Caco-2 (cell line): Measurements from ENCODE around the gene DENND2C. TPM values are rescaled to one million over a fixed set of nuclear protein-coding genes. Genes with fewer than 3 reads are reported as not detected.

Source experiments
- BruUV-seq: library from RNA; stranded (reverse); fragments of 400-500 nt; replicated peaks from 2 replicates; lab custom pipeline; 2021; lab: Mats Ljungman, UMichigan
- CTCF ChIA-PET: fragments of 300-600 bp; sonication (Branson Sonifier 250); formaldehyde crosslinking; loops from one replicate; lab custom pipeline; 2022; ENCODE audit warnings: antibody characterized with exemption; lab: Charles Lee
- POLR2A ChIA-PET: fragments of 300-600 bp; sonication (Branson Sonifier 250); formaldehyde crosslinking; loops from one replicate; lab custom pipeline; 2022; ENCODE audit warnings: antibody characterized with exemption; lab: Charles Lee
- DNase-seq, 2 experiments: peaks; one replicate each; pipeline versions ENCODE4 v3.0.0 to v3.0.0-alpha.2; 2020 to 2022
- H3K27me3 ChIP-seq: replicated peaks from 2 replicates; pipeline ENCODE4 v1.6.0; 2011; ENCODE audit warnings: low read length; ENCODE audit not compliant: control insufficient read depth, insufficient read depth
- H3K36me3 ChIP-seq: 2 replicates; pipeline ENCODE4 v1.5.1; 2011; ENCODE audit warnings: low read length; ENCODE audit not compliant: control insufficient read depth, insufficient read depth
- H3K4me1 ChIP-seq: fragments of 250-450 bp; sonication (Bioruptor Pico); 2 replicates; pipeline ENCODE4 v1.5.1; 2020; ENCODE audit warnings: mild to moderate bottlenecking
- H3K4me3 ChIP-seq: 2 replicates; pipeline ENCODE4 v1.5.1; 2011; ENCODE audit warnings: low read depth, mild to moderate bottlenecking, control low read depth, low read length
- H3K9me3 ChIP-seq: fragments of 250-450 bp; sonication (Bioruptor Pico); 2 replicates; pipeline ENCODE4 v1.5.1; 2020; ENCODE audit warnings: mild to moderate bottlenecking, moderate library complexity
- H3K27ac Mint-ChIP-seq: one replicate; pipeline ENCODE4 v1.8.0; 2022; ENCODE audit warnings: mixed read lengths; ENCODE audit not compliant: unreplicated experiment
- H3K27me3 Mint-ChIP-seq: one replicate; pipeline ENCODE4 v1.8.0; 2022; ENCODE audit warnings: mixed read lengths; ENCODE audit not compliant: insufficient read depth, unreplicated experiment
- H3K36me3 Mint-ChIP-seq: one replicate; pipeline ENCODE4 v1.8.0; 2022; ENCODE audit warnings: mild to moderate bottlenecking, mixed read lengths; ENCODE audit not compliant: insufficient read depth, unreplicated experiment
- H3K4me1 Mint-ChIP-seq: one replicate; pipeline ENCODE4 v1.8.0; 2022; ENCODE audit warnings: low read depth, mixed read lengths; ENCODE audit not compliant: unreplicated experiment
- H3K4me3 Mint-ChIP-seq: one replicate; pipeline ENCODE4 v1.8.0; 2022; ENCODE audit warnings: mild to moderate bottlenecking, moderate library complexity, mixed read lengths; ENCODE audit not compliant: unreplicated experiment
- H3K9me3 Mint-ChIP-seq: one replicate; pipeline ENCODE4 v1.8.0; 2022; ENCODE audit warnings: mixed read lengths; ENCODE audit not compliant: unreplicated experiment
- intact Hi-C: fragments of 100-400 bp; cut with micrococcal nuclease; formaldehyde crosslinking; loops from one replicate; pipeline ENCODE4 v1.10.0; 2022; ENCODE audit not compliant: unreplicated experiment
- total RNA-seq: library from RNA; stranded (reverse); gene quantifications from 2 replicates; pipeline ENCODE4 v1.2.3, GENCODE V29; 2022
- TF ChIP-seq, protein P1 (sequence below), 2 experiments: fragments of 200-600 bp in 1 of 2; IDR thresholded peaks; 1 replicate in 1 of 2; 2 replicates in 1 of 2; pipeline versions ENCODE4 v1.5.1 to v1.8.0; 2011 to 2022; ENCODE audit warnings: antibody characterized with exemption in 1 of 2, control low read depth in 1 of 2, inconsistent platforms in 1 of 2, low read depth in 1 of 2, low read length in 1 of 2, mild to moderate bottlenecking in 1 of 2, moderate library complexity in 1 of 2; ENCODE audit not compliant: insufficient read depth in 1 of 2, severe bottlenecking in 1 of 2, unreplicated experiment in 1 of 2

The DENND2C gene
- total RNA-seq, 1 experiment from 2014 or later = 1.1 TPM

DNA sequence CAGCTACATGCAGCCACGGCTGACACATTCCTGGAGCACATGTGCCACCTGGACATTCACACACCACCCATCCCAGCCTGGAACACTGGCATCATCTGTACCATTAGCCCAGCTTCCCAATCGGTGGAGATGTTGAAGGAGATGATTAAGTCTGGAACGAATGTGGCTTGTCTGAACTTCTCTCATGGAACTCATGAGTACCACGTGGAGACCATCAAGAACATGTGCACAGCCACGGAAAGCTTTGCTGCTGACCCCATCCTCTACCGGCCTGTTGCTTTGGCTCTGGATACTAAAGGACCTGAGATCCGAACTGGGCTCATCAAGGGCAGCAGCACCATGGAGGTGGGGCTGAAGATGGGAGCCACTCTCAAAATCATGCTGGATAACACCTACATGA, 133.8 kb downstream of the DENND2C start:
- Histone ChIP-seq H3K36me3 (no peaks in the 10 kb centered on the region), H3K9me3 (no peaks in the 10 kb centered on the region), H3K4me3 (no peak overlapping the region), H3K4me1 (peaks cover 33% of the 10 kb centered on the region), H3K27me3 (no peaks in the 10 kb centered on the region)
- intact Hi-C loops = no loop called here
- Mint-ChIP-seq H3K9me3 (no peaks in the 10 kb centered on the region), H3K27ac (no peak overlapping the region), H3K4me3 (no peak overlapping the region), H3K36me3 (no peaks in the 10 kb centered on the region), H3K4me1 (peaks cover 15% of the 10 kb centered on the region), H3K27me3 (no peaks in the 10 kb centered on the region)
- ChIA-PET CTCF (no interaction called here), POLR2A (no interaction called here)
- no TSS peak for BruUV-seq
- TF ChIP-seq, protein P1, sequence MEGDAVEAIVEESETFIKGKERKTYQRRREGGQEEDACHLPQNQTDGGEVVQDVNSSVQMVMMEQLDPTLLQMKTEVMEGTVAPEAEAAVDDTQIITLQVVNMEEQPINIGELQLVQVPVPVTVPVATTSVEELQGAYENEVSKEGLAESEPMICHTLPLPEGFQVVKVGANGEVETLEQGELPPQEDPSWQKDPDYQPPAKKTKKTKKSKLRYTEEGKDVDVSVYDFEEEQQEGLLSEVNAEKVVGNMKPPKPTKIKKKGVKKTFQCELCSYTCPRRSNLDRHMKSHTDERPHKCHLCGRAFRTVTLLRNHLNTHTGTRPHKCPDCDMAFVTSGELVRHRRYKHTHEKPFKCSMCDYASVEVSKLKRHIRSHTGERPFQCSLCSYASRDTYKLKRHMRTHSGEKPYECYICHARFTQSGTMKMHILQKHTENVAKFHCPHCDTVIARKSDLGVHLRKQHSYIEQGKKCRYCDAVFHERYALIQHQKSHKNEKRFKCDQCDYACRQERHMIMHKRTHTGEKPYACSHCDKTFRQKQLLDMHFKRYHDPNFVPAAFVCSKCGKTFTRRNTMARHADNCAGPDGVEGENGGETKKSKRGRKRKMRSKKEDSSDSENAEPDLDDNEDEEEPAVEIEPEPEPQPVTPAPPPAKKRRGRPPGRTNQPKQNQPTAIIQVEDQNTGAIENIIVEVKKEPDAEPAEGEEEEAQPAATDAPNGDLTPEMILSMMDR (IDR thresholded peaks at IDR 0.05; ENCODE audit: insufficient read depth in 1 of 2, low read depth in 1 of 2, low read length in 1 of 2, severe bottlenecking in 1 of 2, unreplicated experiment in 1 of 2) = no peak
- DNase-seq = no peak

DNA sequence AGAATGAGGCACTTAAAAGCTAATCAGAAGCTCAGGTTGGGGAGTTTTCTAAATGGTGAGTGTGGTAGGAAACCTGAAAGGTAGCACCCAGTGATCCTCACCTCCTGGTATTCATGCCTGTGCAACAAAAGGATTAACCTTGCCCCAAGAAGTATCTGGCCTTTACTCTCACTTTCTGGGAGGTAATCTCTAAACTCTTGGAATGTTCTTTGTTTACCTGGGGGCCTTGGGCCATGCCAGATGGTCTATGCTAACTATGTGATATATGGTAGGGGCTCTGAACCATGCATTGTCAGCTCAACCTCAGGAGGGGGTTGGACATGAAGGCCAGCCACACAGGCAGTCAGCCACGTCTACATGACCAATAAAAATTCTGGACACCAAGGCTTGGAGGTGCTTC, 134.4 kb downstream of the DENND2C start:
- peaks cover 10% of the 10 kb centered on the region for H3K4me1 Mint-ChIP-seq
- no peaks in the 10 kb centered on the region for H3K36me3 Mint-ChIP-seq
- no peaks in the 10 kb centered on the region for H3K9me3 Mint-ChIP-seq
- BruUV-seq = no TSS peak
- POLR2A ChIA-PET = no interaction called here
- no peaks in the 10 kb centered on the region for H3K27me3 Mint-ChIP-seq
- peak; percentile 28 to 62 for DNase-seq
- H3K4me1 ChIP-seq = peaks cover 26% of the 10 kb centered on the region
- CTCF ChIA-PET = no interaction called here
- H3K27ac Mint-ChIP-seq = no peak overlapping the region
- intact Hi-C loops = no loop called here
- no peak overlapping the region for H3K4me3 ChIP-seq
- no peak overlapping the region for H3K4me3 Mint-ChIP-seq
- no peaks in the 10 kb centered on the region for H3K36me3 ChIP-seq
- H3K9me3 ChIP-seq = no peaks in the 10 kb centered on the region
- H3K27me3 ChIP-seq = no peaks in the 10 kb centered on the region
- TF ChIP-seq, protein P1 (IDR thresholded peaks at IDR 0.05; ENCODE audit: insufficient read depth in 1 of 2, low read depth in 1 of 2, low read length in 1 of 2, severe bottlenecking in 1 of 2, unreplicated experiment in 1 of 2) = no peak

Other genes with a start within 250 kb of the DENND2C start
- gene TRIM33, start 158.8 kb downstream of the DENND2C start, total RNA-seq = 28.7 and 30.4 TPM in 2 replicates
- gene BCAS2, start 88.4 kb downstream of the DENND2C start, total RNA-seq = 29.8 and 30.1 TPM in 2 replicates
- not detected in 2 replicates for gene AMPD1, start 25.5 kb upstream of the DENND2C start, total RNA-seq
- 38.2 and 39.9 TPM in 2 replicates for gene NRAS, start 46.7 kb upstream of the DENND2C start, total RNA-seq
- gene CSDE1, start 87.9 kb upstream of the DENND2C start, total RNA-seq = 380 and 403 TPM in 2 replicates
- gene SIKE1, start 110.6 kb upstream of the DENND2C start, total RNA-seq = 41.9 and 47.7 TPM in 2 replicates
- not detected in 2 replicates for gene SYCP1, start 184.8 kb upstream of the DENND2C start, total RNA-seq